Cardiac fibroblast (primary cell): ENCODE data around the gene PDE9A.

ENCODE experiments used
- DNase-seq, 2 donors: peaks; one replicate each; pipeline versions ENCODE4 v3.0.0 to v3.0.0-alpha.2; 2010; ENCODE audit warnings: low read depth in 2 of 2
- H3K4me3 ChIP-seq, 2 donors: replicated peaks in 1 of 2; 1 replicate in 1 of 2; 2 replicates in 1 of 2; pipeline ENCODE4 v1.5.1; 2011; ENCODE audit warnings: low read depth in 2 of 2, low read length in 2 of 2, mild to moderate bottlenecking in 2 of 2, moderate library complexity in 1 of 2
- TF ChIP-seq, protein P1 (sequence below): IDR thresholded peaks from one replicate; pipeline ENCODE4 v1.5.1; 2011; ENCODE audit warnings: low read depth, mild to moderate bottlenecking, low read length, inconsistent platforms

Gene PDE9A

DNA sequence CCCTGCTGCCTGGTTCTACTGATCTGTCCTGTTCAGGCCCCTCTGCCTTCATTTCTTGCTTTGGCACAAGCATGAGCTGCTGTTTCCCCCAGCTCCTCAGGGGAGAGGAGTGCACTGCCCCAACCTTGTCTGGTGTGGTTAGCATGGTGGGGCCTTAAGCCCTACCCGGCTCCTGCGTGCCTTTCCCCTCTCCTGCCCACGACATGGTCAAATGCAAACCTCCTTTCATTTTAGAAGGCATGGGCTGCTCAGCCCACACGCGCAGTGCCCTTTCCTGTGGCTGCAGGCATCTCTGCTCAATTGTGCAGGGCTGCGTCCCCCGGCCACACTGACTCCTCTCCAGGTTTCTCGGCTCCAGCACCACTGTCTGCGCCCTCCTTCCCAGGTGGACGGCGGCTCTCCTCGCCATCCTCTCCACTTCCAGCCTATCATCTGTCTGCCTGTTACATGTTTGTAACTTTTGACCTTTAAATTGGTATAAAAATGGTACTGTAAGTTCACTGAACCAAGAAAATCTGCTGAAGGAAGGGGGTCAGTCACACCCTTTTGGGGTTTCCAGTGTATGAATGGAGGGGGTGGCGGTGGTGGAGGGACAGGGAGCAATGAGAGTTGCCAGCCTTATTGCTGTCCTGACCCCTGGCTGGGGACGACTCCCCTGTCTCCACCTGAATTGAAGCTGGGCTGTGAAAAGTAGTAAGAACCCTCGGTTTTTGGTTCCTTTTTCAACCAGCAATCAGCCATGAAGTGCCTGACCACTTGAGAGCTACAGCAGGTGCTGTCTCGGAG is 5.1 kb downstream of the PDE9A start:
- H3K4me3 ChIP-seq: no peak overlapping the region
- DNase-seq: no peak
- TF ChIP-seq, protein P1, sequence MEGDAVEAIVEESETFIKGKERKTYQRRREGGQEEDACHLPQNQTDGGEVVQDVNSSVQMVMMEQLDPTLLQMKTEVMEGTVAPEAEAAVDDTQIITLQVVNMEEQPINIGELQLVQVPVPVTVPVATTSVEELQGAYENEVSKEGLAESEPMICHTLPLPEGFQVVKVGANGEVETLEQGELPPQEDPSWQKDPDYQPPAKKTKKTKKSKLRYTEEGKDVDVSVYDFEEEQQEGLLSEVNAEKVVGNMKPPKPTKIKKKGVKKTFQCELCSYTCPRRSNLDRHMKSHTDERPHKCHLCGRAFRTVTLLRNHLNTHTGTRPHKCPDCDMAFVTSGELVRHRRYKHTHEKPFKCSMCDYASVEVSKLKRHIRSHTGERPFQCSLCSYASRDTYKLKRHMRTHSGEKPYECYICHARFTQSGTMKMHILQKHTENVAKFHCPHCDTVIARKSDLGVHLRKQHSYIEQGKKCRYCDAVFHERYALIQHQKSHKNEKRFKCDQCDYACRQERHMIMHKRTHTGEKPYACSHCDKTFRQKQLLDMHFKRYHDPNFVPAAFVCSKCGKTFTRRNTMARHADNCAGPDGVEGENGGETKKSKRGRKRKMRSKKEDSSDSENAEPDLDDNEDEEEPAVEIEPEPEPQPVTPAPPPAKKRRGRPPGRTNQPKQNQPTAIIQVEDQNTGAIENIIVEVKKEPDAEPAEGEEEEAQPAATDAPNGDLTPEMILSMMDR: no peak

DNA sequence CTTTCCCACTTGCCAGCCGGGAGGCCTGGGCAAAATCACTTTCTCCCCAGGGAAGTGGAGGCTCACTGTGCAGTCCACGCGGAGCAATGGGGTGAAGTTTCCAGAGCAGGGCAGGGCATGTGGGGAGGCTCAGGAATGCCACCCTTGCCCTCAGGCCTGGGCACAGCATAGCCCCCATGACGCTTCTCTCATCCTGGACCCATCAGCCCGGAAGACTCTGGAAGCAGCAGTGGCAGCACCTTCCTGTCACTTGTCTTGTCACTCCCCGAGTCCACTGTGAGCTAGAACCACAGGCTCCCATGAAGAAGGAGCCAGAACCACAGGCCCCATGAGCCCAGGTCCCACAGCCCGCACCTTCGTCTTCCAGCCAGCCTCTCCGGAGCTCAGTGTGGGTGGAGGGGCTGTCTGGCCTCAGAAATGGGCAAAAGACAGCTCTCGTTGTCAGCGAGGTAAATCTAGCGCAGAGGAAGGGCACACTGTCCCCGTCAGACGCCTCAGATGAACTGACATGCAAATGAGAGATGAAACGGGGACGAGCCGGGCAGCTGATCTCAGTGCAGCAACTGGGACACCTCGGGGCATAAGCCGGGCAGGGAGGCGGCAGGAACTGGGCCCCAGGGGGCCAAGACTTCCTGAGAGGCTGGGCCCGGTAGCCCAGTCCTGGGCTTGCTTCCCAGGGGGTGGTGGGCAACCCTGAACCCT is 6.1 kb downstream of the PDE9A start:
- H3K4me3 ChIP-seq: no peak overlapping the region
- no peak for DNase-seq
- TF ChIP-seq, protein P1: no peak

DNA sequence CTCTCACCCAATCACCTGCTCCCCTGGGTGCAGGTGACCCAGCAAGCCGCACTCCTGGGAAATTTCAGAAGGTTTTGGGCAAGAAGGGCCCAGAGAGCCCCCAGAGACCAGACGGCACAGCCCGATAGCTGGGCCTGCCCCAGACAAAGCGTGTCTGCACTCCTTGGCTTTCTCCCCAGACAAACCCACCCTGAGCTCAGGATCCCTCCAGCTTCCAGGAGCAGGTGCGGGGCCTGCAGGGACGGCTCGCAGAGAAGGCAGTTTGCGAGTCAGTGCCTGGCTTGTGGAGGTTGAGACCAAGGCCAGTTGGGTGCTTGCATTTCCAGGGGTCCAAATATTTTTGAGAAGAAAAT is 6.7 kb downstream of the PDE9A start:
- DNase-seq: no peak
- TF ChIP-seq, protein P1: no peak
- no peak overlapping the region for H3K4me3 ChIP-seq

DNA sequence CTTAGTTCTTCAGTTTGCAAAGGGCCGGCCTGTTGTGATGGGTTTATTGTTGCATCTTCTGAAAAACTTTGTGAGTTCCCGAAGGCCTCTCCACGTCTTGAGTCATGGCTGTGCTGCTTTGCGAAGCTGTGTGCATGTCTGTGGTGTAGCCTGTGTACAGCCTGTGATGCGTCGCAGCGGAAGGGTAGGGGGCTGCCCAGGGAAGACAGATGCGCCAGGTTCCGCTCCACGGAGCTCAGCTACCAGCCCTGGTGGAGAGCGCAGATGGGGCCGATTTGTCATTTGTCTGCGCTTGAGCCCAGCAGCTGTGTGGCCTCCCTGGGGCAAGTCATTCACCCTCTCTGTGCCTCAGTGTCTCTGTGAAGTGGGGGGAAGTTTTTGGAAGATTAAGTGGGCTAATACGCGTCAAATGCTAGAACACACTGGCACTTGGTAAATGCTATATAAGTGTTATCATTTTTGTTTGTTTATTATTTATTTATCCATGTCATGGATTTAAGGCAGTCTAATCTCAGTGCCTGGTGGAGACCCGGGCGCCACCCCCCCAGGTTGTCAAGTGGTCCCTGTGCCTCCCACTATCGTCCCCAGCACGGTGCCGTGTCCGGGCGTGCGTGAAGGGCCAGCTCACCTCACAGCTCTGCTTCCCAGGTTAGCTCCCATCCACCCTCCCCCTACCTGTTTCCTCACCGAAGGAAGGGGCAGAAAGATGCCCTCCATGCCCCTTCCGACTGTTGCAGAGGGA is 8.4 kb downstream of the PDE9A start:
- TF ChIP-seq, protein P1: no peak
- no peak for DNase-seq
- H3K4me3 ChIP-seq: no peak overlapping the region

DNA sequence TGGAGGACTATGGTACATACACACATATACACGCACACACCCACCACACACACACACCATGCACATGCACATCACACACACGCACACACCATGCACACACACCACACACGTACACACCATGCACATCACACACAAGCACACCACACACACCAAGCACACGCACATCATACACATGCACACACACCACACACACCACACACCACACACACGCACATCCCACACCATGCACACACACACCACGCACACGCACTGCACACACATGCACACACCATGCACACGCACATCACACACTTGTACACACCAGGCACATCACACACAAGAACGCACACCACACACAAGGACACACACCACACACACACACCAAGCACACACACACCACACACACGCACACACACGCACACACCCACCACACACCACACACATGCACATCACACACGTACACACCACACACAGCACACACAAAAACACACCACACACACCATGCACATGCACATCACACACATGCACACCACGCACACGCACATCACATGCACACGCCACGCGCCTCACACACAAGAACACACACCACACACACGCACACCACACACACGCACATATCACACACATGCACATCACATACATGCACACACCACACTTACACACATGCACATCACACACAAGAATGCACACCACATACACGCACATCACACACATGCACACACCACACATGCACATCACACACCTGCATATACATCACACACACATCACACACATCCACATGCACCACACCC is 9.2 kb downstream of the PDE9A start:
- no peak for DNase-seq
- TF ChIP-seq, protein P1: no peak
- H3K4me3 ChIP-seq: no peak overlapping the region

DNA sequence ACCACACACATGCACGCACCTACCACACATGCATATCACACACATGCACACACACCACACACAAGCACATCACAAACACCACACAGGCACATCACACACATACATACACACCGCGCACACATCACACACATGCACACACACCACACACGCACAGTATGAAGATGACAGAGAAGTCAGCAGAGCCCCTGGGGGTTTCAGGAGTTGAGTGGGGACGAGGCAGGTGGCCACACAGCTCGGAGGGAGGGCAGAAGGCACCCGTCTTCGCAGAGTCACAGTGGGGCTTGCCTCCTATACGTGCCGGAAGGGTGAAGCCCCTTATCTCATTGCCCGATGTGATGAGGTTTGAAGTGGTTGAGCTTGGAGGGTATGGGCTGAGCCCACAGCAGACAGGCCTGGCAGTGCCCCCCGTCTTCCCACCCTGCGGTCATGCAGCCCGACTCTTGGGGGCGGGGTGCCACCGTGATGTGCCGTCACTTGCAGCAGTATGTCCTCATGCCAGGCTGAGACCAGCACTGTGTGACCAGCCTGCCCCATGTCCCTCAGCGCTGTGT is 9.9 kb downstream of the PDE9A start:
- no peak for DNase-seq
- TF ChIP-seq, protein P1: no peak
- no peak overlapping the region for H3K4me3 ChIP-seq
